ENCODE measurements around the gene NKAIN1.
"Not testable (repeated sequence)": the region's sequence is repeated elsewhere in the genome, so short reads cannot be mapped to it uniquely, and the experiment has no call there.

NKAIN1 gene

DNA sequence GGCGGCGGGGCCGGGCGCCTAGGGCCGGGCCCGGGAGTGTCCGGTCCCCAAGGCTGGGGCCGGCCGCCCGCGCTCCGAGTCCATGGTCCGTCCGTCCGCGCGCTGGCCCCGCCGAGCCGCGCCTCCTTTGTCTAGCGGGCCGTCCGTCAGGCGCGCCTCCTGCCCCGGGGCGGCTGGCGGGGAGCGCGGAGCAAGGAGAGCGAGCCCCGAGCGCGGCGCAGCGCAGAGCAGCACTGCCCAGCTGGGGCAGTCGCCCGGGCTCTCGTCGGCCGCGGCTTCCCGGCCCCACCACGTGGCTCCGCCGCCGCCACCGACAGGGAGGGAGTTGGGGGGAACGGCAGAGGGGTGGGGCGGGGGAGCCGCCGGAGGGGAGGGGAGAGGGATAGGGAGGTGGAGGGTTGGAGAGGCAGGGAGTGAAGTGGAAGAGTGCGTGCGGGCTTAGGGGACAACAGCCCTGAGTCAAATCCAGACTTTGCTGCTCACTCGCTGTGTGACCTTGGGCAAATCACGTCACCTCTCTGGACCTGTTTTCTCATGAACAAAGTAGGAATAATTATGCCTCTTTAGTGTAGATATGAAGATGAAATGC is at the start of gene NKAIN1:
Gene NKAIN1 (minus strand): TSS at position 235 of the 589 bp plus-strand sequence. CDS start 340 bp downstream, outside the sequence.
- DNase-seq, result no peak

DNA sequence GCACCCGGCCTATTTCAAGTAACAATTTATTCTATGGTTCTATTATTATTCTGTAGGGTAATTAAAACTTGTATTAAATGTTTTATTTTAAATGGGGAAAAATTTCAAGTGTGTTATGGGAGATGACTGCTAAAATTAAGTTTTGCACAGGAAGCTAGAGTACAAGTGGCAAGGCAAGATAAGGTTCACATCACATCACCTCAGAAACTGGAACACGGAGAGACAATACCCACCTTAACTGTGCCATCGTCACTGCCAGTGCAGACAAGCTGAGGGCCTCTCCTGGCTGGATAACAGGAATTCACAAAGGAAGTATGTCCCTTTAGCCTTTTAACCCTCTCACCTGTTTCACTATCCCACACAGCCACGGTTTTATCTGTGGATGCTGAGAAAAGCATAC is 49.3 kb upstream of the NKAIN1 start:
- no peak for DNase-seq

DNA sequence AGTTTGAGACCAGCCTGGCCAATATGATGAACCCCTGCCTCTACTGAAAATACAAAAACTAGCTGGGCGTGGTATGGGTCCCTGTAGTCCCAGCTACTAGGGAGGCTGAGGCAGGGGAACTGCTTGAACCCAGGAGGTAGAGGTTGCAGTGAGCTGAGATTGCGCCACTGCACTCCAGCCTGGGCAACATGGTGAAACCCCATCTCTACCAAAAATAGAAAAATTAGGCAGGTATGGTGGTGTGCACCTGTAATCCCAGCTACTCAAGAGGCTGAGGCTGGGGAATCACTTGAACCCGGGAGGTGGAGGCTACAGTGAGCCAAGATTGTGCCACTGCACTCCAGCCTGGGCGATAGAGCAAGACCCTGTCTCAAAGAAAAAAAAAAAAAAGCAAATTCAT is 48.1 kb upstream of the NKAIN1 start:
- DNase-seq, result not testable (repeated sequence)

DNA sequence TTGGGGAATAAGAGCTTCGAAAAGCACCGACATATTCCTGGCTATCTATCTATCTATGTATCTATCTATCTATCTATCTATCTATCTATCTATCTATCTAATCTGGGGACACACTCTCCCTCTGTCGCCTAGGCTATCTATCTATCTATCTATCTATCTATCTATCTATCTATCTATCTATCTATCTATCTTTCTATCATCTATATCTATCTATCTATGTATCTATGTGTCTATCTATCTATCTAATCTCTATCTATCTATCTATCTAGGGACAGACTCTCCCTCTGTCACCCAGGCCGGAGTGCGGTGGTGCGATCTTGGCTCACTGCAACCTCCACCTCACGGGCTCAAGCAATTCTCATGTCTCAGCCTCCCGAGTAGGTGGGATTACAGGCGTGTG is 42.7 kb upstream of the NKAIN1 start:
- DNase-seq, result not testable (repeated sequence)

DNA sequence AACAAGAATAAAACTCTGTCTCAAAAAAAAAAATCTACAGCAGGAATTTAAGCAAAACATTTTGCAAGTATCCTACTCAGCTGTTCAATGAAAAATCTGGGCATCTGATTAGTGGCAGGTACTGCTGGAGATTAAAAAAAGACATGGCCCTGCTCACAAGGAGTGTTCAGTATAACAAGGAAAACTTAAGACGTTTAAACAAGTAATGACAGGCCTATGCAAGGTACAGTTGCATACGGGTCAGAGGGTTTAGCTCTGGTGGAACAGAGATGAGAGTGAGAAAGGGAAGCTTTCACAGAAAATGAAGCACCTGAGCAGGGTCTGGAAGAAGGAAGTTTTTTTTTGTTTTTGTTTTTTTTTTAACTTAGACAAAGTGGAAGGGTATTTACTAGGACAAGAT is 33.9 kb upstream of the NKAIN1 start:
- no peak for DNase-seq

DNA sequence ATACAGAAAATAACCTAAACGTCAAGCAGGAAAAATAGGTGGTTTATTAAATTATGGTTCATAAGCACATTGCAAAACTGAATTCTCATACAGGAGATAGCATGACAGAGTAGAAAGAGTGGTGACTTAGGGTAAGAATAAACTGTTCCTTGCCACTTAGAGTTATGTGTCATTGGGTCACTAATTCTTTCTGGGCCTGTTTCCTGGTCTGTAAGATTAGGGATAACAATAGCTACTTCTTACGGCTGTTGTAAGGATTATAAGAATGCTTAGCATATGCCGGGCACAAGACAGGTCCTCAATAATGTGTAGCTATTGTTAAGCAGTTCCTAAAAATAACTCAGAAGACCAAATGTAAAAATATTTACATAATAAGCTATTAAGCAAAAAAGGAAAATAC is 32.7 kb upstream of the NKAIN1 start:
- no peak for DNase-seq

DNA sequence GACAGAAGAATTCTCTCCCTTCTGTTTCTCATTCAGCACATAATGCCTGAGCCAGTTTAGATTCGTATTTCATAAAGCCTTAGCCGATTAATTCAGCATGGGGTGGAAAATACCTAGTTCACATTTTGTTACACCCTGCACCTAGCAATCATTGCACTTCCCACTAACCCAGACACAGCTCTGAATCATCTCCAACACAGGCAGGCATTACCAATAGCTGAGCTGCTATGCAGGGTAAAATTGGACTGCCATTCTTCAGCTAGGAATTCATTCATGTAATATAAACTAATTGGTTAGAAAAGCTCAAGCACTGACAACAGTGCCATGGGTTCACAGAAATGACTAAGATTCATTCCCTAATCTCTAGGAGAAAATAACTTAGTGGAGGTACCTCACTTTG is 26.9 kb upstream of the NKAIN1 start:
- no peak for DNase-seq

DNA sequence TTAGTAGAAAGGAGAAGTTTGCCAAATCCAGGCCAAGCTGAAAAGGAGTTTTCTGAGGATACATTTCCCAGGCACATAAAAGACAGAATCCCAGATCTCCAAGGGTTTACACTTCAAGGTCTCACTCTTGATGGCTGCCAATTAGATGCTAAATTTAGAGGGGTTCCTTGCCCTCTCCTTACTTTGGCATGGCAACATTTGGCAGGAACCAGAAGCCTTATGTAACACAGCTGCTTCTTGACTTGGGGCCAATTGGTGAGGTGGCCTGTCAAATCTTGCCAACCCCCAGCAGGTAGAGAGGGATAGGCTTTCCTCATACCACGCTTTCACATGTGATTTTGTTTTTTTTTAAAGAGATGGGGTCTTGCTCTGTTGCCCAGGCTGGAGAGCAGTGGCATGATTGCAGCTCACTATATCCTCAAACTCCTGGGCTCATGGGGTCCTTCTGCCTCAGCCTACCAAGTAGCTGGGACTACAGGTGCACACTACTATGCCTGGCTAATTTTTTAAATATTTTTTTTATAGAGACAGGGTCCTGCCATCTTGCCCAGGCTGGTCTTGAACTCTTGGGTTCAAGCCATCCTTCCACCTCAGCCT is 25.2 kb upstream of the NKAIN1 start:
- DNase-seq, result no peak

DNA sequence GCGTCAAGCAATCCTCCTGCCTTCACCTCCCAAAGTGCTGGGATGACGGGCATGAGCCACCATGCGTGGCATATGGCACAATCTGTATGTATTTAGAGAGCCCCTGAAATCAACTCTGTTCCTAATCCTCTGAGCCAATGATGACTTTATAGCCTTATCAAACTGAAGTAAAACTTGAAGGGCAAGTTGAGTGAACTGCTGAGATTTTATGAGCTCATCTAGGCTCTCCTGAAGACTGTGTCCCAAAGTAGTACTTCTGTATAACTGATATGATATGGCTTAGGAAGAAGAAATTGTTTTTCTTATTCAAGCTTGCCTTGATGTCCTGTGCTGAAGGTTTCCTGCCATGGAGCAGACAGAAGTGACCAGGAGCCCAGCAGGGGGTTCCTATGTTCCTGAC is 23.7 kb upstream of the NKAIN1 start:
- no peak for DNase-seq

DNA sequence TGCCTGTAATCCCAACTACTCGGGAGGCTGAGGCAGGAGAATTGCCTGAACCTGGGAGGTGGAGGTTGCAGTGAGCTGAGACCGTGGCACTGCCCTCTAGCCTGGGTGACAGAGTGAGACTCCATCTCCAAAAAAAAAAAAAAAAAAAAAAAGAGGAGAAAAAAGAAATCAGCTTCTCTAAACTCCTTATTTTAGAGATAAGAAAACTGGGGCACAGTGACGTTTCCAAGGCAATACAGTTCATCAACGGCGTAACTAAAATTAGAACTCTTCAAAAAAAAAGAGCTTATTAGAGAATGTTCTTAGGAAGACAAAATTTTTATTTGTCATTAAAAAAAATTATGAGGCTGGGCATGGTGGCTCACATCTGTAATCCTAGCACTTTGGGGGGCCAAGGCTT is 22.7 kb upstream of the NKAIN1 start:
- DNase-seq, result not testable (repeated sequence)

DNA sequence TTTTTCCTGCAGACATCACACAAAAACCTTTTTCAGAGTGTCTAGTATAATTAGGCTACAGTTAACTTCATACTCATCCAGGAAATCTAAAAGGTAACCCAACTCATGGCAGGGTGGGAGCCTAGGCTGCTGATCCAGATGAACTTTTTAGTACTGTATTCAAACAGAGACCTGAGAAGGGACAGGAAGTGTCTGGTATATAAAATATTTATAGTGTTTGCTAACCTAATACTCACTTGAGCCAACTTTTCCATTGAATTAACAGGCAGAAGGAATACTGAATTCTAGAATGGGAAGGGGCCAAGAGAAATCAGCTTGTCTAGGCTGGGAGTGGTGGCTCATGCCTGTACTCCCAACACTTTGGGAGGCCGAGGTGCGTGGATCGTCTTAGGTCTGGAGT is 22.2 kb upstream of the NKAIN1 start:
- no peak for DNase-seq

DNA sequence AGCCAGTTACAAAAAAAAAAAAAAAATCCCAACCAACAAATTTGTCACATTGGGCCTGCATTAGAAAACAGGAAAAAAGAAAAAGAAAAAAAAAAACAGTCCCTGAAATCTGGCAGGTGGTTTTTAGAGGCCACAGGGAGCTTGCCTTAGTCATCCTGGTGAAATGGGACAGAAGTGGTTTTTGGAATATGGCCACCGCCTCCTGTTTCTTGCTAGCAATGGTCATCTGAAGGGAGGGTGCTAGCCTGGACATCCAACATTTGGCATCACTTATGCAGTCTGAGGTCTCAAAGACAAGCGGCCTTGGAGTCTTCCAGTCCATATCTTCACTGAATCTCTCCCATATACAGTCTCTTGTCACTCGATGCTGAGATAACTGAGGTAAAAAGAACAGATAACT is 20.1 kb upstream of the NKAIN1 start:
- no peak for DNase-seq

DNA sequence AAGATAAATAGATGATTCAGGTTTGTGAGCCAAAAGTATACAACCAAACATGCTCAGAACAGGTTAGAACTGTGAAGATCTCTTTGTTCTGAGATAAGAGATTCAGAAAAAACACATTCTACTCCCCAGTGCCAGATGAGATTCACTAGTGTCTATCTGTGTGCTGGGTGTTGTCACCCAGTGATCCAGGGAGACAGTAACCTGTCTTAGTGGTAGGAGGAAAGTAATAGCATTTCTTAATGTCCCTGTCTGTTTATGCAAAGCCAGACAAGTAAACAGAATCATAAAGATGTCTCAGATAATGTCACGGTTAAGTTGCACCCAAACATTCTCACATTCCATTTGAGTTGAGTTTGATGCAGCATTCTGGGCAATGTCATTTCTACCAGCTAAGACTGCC is 18.9 kb upstream of the NKAIN1 start:
- DNase-seq, result no peak

DNA sequence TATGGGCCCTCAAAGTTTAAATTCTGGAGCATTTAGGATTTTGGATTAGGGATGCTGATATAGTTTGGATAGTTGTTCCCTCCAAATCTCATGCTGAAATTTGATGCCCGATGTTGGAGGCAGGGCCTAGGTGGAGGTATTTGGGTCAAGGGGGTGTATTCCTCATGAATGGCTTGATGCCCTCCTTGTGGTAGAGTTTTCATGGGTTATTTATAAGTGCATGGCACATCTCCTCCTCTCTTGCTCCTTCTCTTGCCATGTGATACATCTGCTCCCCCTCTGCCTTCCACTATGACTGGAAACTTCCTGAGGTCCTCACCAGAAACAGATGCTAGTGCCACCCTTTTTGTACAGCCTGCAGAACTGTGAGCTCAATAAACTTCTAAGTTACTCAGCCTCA is 17.5 kb upstream of the NKAIN1 start:
- DNase-seq, result no peak

DNA sequence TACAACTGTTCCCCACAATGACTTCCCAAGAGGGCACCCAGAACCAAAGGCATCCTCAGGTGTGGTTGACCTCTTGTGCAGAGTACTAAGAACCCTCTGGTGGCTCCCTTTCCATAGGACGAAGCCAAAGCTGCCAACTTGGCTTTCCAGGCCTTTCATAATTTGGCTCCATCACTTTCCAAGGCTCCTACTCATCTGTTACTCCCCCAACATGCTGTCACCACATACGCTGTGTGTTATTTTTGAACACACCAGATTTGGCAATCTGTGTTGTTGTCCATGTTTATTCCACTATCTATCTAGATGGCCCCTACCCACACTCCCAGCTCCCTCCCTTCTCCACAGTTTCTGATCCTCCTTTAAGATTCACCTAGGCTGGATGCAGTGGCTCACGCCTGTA is 10.2 kb upstream of the NKAIN1 start:
- DNase-seq, result no peak

DNA sequence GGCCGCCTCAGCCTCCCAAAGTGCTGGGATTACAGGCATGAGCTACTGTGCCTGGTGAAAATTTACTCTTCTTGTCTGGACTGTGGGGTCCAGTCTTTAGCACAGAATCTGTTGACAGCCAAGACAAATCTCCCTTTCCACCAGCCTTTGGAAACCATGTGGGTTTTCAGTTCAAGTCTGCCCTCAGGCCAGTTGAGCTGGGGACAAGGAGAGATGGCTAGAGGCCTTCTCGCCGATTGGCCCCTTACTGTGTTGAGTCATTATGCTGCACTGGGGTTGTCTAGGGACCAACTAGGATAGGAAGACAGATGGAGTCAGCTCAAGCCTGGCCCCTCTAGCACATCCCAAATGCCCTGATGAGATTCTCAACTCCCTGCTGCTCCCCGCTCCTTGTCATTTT is 8.6 kb upstream of the NKAIN1 start:
- DNase-seq, result no peak

DNA sequence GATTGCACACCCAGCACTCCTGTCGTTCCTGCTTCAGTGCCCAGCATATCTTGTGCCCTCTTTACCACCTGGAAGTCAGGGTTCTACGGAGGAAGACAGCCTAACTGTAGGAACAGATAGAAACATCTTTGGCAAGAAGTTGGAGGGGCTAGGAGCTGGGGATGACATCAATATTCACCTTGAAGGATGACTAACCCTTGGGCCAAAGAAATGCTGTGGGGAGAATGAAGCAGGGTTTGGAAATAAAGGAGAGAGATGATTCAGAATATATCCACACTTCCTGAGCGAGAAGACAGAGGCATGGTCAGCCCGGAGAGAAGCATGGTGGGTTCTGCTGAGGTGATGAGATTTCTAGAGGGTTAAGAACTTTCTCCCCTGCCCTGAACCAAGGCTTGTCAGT is 4.6 kb upstream of the NKAIN1 start:
- DNase-seq, result no peak

DNA sequence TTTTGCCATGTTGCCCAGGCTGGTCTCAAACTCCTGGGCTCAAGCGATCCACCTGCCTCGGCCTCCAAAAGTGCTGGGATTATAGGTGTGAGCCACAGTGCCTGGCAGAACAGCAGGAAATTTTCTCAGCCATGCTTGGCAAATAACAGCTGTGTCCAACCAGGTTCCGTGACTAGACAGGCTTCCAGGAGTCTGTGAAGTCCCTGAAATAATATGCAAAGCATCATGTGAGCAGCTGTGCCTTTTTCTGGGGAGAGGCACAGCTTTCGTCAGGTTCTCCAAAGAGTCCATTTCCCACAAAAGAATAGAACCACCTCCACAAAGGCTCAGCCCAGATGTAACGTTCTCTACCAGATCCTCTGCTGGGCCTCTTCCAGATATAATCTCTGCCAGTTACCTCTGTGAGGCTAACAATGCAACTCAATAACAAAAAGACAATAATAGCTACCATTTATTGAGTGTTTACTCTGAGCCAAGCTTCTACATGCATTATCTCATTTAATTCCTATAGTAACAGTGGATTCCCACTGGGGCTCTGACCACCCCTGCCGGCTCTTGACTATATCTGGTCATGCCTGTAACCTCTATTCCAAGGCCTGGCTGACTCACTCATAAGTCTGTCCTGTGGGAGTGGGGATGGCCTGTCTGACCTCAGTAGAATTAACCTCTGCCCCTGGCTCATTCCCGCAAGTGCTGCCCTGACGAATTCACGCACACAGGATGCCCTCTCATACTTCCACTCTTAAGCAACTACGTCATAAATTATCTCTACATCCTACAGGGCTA is 4.0 kb upstream of the NKAIN1 start:
- no peak for DNase-seq

DNA sequence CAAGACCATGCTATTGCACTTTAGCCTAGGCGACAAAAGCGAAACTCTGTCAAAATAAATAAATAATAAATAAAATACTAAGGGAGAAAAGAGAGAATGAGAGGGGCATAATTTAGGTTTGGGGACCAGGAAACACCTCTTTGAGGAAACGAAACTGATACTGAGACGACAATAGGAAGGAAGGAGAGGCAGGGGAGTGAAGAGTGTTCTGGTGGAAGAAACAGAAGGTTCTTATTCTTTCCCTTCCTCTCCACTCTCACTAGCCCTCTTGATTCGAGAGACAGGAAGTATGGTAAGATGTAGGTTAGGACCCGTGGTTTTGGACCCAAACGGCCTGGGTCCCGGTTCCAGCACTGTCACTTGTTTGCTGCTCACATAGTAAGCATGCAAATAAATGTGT is 1.6 kb upstream of the NKAIN1 start:
- no peak for DNase-seq

DNA sequence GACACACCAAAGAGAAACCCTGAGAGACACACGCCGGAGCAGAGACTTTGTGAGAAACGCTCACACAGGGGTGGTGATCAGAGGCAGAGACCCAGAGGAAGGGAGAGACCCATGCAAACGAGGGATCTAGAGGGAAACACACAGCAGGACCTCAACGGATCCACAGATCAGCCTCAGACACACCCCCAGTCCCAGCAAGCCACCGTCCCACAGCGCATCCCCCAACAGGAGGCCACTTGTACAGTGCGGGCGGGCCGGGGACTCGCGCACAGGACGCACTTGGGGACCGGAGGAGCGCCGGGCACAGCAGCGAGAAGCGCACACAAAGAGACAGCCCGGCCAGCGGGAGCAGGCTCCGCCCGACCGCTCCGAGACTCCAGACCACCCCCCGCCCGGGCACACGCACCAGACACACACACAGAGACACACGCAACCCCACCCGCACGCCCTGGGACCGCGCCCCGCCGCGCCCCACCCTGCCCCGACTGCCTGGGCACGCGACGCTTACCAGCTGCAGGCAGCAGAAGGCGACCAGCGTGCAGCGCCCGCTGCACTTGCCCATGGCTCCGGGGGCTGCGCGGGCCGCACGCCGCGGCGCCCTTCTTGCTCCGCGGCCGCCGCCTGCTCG is 587 bp downstream of the NKAIN1 start:
- DNase-seq, result no peak

DNA sequence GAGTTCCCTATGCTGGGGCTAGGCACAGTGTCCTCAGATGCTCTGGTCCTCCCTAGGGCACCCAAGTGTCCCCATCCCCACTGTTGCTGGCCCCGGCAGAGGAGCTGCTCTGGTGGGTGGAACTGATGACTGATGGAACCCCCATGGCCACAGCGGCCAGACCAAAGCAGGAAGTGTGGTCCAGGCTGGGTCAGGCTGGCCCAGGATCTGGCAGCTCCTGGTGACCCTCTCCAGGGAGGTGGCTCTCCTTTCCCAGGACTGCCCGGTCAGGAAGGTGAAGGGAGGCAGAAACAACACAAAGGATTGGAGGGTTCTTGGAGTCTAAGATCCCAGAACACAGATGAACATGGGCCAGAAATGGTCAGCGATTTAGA is 1.1 kb downstream of the NKAIN1 start:
- DNase-seq, result no peak

DNA sequence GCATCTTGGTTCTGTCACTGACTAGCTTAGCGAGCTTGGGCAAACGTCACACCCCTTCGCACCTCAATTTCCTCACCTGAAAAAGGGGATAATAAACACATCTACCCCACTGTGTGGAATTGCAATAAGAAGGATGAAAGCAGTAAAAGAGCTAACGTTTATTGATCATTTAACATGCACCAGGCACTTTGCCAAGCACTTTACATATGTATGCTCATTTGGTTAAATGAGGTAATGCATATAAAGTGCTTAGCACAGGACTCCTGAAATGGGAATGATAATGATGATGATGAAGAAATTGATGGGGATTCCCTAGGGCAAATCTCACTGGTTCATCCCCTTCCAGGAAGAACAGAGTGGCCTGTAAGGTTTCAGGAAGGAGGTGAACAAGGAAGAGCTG is 4.8 kb downstream of the NKAIN1 start:
- DNase-seq, result no peak

DNA sequence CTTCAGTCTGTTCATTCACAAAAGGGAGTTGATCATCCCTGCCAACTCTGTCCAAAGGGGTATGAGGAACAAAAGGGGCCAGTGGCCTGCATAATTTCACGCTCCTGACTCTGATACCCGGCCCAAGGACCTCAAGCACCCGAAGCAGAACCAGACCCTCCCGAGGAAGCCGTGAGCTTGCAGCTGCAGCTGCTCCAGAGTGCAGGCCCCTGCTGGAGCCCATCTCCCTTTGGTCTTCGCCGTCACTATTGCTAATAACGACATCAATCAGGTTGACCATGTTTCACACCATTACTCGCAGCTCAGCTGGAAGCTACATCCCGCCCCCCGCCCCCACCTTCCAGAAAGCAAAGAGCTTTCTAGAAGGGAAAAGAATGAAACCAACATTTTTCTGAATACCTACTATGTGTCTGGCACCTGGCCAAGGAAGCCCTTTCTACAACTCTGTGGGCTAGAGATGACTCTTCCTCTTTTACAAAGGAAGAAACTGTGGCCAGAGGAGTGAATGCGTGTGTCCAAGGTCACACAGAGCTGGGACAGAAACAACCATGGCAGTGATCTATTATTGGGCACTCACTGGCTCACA is 5.5 kb downstream of the NKAIN1 start:
- no peak for DNase-seq

DNA sequence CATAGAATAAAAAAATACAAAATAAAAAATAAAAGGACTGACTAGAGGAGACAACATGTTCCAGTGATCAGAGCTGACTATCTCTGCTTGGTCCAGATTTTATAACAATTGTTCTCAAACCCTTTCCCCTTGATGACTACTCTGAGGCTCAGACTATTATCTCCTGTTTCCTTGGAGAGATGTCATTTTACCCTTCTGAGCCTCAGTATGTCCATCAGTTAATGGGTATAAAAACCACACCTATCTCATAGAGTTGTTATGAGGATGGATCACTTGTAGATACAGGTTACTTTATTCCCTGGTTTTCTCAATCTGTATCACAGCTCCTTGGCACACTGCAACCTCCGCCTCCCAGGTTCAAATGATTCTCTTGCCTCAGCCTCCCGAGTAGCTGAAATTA is 7.0 kb downstream of the NKAIN1 start:
- no peak for DNase-seq
